GM19463 (cell line): ENCODE results near the gene CRABP1.

ENCODE experiments used
- ATAC-seq: cut with Tn5 transposase; IDR thresholded peaks from one replicate; pipeline ENCODE4 v1.9.1; 2021; ENCODE audit warnings: mild to moderate bottlenecking, moderate library complexity; ENCODE audit not compliant: unreplicated experiment

CRABP1 gene

DNA sequence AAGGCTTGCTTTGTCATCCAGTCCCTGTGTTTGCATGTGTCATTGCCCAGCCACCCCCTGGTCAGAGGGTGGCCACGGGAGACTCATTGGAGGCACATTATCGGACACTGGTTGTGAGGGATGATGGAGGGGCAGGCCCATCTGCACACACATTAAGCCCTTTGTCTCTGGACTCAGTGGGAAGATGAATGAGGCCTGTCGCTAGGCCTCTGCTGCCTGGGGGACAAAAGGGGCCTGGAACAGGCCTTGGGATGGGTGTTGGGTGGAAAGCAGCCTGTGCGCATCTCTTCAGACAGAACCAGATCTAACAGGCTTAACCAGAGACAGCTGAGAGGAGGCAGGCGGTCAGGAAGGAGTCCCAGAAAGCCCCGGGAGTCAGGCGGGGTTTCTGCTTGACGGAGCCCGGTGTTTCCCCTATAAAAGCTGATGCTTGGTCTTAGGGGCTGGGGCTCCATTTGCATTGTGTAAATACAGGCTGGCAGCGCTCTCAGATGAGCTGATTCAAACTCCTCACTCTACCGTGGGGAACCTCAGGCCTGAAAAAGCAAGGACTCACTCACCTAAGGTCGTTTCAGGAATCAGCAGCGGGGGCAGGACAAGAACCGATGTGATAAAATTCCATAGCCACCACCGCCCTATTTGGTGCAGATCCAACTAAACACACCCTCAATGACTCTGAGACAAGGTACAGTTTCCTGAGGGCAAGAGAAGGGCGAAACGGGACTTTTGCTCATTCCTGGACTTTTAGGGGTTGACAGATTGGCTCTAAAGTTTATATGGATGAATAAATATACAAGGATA lies 23.7 kb upstream of the CRABP1 start:
- peak; percentile 71 for ATAC-seq

DNA sequence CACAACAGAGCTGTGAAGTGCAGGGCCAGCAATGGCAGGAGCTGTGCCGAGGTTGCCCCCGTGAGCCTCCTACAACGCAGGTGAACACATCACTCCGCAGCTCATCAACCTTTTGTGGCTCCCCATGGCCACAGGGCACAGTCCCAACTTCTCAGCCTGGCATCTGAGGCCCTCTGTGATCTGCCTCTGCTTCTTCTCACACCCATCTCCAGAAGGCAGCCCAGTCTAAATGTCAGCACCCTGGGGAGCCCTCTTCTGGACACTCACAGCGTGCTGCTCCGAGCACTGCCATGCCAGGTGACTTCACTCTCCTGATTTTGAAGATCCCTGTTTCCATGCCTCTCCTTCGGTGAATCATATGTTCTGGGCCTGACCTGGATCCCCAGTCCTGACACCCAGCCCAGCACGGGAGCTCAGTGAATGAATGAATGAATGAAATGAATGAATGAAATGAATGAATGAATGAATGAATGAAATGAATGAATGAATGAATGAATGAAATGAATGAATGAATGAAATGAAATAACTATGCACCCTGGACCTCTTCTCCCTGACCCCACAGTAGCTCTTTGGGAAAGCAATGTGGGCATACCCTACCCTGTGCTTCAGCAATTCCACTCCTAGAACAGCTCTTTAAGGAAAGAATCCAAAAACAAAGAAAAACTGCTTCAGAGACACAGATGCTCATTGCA lies 22.9 kb upstream of the CRABP1 start:
- ATAC-seq = no peak

DNA sequence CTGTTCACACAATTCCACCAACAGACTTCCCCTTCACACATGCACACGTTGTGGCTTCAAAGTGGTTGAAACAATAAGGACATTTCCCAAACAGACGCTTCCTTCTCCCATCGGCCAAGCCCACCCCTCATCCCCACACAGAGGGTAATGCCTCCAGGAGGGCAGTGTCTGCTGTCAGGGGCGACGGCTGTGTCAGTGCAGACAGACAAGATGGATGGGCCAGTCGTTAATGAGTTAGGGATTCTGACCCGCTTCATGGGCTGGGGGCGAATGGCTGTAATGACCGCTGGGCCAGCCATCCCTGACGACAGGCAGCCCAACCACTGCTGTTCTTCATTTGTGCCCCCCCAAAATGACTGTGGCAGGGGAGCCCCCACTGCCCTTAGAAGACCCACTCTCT lies 20.6 kb upstream of the CRABP1 start:
- no peak for ATAC-seq

DNA sequence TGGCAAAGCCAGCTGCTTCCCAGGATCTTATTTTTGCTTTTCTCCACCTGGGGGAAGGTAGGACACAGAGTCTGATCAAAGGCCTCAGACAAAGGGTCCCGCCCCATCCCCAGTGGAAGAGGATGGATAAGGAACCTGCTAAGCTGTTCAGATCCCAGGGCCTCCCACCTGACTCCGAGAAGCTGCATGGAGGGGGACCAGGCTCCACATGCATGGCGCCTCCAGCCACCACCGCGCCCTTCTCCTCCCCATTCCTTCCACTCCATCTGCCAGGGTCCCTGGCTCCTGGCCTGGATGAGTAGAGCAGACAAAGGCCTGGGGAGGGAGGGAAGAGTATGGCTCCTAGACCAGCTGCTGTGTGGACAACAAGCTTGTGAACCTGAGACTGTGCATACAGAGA lies 20.0 kb upstream of the CRABP1 start:
- no peak for ATAC-seq

DNA sequence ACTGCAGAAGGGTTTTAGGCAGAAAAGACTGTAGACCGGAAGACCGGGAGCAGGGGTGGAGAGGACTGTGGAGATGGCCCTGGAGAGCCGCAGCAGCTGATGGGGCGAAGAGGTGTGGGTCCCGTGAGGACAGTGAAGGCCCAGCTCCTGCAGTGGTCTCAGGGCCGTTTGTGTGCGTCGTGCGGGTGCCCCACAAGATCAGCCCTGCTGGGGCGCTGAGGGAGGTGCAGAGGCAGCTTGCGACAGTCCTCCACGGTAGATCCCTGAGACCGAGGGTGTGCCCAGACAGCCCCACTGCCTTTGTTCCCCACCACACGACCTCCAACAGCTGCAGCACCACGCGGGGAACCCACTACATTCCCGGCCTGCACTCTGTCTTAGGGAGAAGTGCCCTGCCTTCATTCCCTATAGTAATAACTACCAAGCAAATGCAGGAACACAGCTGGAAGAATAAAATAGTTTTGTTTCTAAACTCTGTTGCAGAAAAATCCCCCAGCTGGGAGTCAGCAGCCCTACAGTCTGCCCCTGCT lies 19.0 kb upstream of the CRABP1 start:
- no peak for ATAC-seq

DNA sequence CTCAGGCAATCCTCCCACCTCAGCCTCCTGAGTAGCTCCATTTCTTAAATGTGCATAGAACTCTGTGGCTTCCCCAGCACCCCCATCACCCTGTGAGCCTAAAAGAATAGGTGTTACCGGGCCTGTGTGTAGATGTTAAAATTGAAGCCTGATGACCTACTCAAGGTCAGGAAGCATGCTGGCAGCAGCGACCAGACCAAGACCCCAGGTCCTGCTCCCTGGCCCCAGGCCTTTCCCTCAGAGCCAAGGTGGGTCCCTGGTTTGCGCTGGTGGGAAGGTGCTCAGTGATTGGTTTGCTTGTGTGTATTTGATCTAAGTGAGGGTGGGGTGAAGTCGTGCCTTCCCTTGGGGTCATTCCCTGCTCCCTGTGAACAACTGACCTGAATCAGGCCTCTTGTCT lies 18.4 kb upstream of the CRABP1 start:
- no peak for ATAC-seq

DNA sequence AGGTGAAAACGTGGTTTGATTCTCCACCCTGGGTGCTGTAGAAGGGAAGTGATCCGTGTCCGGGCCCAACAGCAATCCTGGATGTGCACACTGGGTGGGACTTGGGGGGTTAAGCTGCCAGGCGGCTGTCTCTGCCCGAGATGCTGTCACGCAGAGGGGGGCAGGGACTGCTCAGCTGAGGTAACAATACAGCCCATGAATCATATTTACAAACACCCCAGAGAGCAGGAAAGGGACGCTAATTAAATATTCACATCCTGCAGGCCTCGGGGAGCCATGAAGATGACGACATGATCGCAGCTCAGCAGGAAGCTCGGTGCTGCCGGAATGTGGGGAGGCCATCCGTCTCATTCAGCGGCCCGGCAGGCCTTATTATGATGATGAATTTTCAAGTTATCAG lies 17.9 kb upstream of the CRABP1 start:
- no peak for ATAC-seq

DNA sequence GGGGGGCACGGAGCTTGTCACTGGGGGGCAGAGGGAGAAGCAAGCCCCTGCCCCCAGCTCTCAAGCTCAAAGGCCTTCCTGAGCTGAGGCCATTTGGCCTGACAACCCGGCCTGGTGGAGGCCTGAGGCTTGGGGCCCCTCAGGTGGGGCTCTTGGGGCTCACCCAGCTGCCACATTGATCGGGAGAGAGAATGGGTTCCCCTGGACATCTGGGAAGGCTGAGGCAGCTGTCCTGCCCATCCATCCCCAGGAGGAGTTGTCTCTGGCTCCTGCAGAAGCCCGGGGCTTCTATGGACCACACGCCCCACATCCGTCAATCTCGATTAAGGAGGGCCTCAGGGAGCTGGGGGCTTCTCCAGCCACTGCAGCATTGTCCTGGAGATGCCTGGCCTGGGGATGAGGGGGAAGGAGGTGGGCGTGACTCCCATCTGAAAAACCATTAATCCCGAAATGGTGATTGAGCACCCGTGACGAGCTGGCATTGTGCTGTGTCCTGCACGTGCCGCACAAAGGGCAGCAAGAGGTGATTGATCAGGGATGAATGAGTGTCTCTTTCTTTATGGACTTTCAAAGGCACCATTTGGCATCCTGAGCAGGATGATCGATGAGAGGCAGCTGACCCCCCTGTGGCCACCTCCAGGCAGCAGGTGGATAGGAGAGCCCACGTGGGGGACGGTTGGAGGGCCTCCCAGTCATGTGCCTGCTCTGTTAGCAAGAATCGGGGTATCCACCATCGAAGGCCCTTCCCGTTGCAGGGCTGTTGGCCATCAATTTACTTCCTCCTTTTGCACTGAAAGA lies 17.2 kb upstream of the CRABP1 start:
- ATAC-seq = no peak

DNA sequence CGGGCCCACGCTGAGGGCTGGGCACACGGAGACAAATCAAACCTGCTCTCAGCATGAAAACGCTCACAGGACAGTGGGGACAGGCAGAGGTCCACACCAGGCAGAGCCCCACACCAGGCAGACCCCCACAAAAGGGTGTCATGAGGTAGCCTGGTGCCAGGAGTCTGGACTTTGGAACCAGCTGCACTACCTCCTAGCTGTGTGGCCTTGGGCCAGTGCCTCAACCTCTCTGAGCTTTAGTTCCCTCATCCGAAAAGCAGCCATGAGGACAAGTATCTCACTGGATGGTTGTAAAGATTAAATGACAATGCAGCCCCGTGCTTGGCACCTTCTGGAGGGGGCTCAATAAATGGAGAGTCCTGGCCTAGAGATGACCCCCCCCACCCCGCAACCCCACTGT lies 16.5 kb upstream of the CRABP1 start:
- ATAC-seq = no peak

DNA sequence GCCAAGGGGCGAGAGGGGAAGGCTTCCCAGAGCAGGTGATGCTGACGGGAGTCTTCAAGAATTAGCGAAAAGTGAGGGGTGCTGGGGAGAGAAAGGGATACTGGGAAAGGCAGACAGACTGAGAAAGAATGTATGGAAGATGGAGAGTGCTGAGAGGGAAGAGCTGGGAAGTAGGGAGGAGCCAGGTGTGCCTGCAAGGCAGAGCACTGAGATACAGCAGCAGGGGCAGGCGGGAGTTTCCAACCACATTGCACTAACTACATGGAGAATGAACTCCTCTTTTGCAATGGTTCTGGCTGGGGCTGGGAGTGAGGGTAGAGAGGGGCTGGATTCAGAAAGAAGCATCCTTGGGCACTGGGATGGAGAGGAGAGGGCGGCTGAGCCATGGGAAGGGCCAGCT lies 16.0 kb upstream of the CRABP1 start:
- ATAC-seq = no peak

DNA sequence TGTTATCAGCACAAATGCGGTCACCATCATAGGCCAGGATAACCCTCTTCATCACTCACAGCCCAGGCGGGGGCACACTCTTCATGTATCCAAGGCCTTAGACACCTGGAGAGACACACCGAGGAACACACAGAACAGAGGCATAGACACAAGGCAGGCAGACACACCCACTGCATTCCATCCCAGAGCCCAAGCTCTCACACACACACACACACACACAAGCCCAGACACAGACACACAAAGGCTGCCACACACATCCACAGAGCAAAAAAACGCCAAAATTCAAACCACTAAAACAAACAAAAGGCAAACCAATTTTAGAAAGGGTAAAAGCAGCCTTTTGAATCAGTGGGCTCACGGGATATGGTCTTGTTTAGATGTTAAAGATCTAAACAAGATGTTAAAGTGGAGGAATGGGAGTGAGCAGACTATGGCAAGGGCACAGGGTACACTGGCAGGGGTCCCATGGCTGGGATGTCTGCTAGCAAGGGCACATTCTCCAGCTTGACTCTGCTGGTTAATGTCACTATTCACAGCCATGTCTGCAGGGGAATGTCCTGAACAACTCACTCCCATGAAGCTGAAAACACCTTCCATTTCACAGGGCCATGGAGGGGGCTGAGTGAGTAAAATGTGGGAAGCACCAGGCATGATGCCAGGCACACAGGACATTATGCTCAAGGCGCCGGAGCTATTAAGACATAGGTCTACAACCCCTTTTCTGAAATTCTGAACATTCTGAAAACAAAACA lies 14.9 kb upstream of the CRABP1 start:
- no peak for ATAC-seq

DNA sequence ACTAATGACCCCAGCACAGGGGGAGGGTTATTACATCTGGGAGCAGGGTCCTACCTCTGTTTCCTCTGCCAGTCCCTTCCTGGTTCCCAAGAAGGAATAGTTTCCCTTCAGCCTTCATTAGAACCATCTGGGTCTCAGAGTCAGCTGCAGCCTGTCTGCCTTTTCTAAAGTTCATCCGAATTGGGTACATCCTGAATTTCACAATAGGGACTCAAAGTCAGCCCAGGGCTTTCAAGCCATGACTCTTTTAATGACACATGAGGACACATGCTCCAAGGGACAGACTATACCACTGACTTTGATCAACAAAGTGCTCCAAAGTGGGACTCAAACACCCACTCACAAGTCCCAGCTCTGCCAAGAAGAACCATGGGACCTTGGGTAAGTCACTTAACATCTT lies 12.7 kb upstream of the CRABP1 start:
- no peak for ATAC-seq

DNA sequence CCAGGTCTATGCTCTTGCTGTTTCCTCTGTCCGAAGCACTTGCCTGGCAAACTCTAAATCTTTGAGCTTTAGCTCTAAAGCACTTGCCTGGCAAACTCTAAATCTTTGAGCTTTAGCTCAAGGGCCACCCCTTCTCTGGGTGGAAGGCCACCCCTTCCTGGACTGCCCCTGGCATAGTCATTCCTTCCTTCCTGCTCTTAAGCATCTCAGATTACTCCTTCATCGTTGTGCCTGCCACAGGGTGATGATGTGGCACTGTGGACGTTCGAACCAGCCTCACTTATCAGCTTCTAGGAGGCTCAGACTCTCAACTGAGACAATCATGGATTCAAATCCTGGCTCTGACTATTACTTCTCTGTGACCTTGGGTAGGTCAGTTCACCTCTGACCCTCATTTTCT lies 10.5 kb upstream of the CRABP1 start:
- ATAC-seq = no peak

DNA sequence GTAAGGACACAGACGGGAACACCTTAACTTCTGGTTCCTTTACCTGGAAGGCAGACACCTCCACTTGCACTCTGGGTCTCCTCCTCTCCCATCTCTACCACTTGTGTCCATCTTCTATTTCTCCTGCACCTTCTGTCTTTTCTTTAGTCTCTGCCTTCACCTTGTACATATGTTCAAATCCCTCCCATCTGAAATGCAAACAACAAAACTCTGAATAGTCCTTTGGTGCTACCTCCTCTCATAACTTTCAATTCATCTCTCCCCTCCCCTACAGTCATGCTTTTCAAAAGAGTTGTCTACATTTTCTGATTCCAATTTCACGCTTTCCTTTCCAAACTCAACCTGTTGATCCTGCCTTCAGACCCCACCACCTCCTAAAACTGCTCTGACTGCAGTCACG lies 5.3 kb upstream of the CRABP1 start:
- ATAC-seq = no peak

DNA sequence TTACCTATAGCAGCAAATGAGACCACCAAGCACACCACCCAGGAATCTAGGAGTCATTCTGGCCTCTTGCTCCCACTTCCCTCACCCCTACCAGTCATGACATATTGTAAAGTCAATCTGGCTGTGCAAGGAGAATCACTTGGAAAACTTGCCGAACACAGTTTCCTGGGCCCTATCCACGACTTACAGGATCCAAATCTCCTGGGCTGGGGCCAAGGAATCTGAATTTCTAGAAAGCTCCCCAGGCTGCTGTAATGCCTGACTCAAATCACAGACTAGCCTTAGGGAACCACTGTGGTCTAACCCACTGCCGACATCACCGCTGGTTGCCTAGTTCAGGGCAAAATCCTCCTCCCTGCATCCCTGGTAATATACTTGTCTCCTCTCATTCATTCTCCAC lies 4.2 kb upstream of the CRABP1 start:
- ATAC-seq = no peak

DNA sequence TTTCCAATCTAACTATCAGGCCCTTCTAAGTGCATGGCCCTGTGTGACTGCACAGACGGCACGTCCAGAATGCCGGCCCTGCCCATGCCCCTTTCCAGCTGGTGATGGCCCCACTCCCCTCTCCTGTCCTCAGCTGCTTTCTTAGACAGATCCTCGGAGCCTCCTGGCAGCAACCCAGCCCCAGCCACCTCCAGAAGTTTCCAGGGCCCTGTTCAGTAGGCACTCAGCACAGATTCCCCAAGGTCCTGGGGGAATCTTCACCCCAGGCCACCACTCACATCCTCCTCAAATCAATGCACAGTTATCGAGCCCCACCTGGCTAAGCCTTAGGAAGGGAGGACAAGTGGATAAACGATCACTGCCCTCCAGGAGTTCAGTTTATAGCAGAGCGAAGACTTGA lies 1.4 kb upstream of the CRABP1 start:
- no peak for ATAC-seq

DNA sequence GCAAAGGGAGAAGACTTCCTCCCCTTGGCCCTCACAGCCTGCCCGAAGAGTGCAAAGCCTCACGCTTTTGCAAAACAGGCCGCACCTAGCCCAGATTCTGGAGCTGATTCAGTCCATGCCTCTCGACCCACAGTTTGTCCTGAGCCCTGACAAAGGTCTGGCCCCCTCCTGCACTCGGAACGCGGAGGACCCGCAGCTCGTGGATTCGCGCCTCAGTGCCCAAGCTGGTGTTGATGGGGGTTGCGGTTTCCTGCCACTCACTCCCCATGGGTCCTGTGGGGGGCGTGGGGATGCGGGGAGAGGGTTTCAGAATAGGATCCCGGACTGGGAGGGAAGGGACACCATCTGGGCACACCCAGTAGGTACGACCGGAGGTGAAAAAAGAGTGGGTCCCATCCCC lies 594 bp upstream of the CRABP1 start:
- ATAC-seq = no peak

DNA sequence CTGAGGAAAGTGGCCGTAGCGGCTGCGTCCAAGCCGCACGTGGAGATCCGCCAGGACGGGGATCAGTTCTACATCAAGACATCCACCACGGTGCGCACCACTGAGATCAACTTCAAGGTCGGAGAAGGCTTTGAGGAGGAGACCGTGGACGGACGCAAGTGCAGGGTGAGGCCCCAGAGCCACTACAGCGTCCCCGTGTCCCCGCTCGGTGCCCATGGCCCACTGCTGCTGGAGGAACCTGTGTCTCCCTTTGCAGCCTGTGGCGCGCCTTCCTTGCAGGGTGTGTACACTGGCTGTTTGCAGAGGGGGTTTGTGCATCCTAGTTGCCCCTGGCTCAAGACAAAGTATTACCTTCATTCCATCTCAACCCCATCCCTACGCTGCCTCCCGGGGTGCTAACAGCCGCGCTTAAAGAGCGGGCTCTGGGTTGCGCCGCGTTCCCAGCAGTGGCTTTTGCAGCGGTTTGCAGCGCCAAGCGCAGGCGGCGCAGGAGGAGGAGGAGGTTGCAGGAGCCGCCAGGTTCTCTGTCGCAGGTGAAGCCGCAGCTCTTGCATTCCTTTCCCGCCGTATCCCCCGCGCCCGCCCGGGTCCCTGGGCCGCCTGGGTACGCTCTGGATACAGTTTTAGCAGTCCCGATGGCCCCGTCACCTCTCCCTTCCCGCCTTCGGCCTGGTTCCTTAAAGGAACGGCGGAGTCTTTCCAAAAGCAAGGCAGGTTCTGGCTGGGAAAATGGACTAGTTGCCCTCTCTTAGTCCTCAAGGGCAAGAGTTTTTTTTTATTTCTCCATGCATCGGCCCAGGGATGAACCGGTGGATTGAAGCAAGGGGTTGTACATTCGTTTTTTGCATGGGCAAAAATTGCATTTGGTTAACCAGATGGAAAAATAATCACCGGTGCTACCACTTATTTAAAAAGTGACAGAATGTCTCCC lies 1.2 kb downstream of the CRABP1 start:
- no peak for ATAC-seq

DNA sequence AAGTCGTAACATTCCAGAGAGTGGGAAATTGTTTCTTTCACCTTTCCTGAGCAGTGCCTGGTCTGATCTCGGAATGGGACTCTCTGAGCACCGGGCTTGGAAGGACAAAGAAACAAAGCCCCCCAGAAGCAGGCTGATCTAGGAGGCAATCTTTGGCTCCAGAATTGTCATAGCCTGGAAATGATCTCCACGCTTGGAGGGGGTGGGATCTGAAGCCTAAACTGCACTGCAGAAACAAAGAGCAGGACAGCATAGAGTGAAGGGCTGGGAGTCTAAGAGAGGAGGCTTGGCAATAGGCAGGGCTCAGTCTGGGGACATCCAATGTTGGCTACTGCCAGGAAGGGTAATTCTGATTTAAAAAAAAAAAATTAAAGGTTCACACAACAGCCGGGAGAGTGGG lies 1.9 kb downstream of the CRABP1 start:
- ATAC-seq = no peak
